HuH-7 (cell line): ENCODE data around the gene OTP.

Experiments used
- DNase-seq: peaks from one replicate; pipeline ENCODE4 v3.0.0; 2011; ENCODE audit warnings: low spot score

OTP gene

GRCh38 chr5:77637998-77638762 is at the start of gene OTP:
Gene OTP (minus strand): TSS chr5:77638713. CDS start chr5:77638549, 164 bp downstream.
- DNase-seq: no peak

DNA sequence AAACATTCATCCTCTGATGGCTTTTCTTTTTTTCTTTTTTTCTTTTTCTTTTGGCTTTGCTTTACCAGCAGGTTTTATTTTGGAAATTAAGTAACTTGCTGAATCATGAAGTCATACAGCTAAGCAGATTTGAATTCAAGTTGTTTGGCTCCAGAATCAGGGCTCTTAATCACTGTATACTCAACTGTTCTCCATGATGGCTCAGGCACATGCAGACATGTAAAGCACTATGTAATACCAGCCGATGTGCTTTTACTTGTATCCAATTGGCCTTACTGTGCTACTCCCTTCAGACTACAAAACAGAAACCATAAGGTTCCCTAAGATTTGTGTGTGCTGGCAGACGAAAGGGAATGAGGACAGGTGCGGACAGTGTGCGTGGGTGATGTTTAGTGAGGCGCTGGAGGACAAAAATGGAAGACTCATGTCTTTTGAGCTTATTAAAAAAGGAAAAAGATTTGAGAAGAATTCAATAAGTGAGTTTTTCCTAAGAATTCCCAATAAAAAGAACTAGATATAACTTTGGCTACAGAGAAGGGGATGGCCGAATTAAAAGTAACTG is 44.7 kb upstream of the OTP start:
- no peak for DNase-seq

DNA sequence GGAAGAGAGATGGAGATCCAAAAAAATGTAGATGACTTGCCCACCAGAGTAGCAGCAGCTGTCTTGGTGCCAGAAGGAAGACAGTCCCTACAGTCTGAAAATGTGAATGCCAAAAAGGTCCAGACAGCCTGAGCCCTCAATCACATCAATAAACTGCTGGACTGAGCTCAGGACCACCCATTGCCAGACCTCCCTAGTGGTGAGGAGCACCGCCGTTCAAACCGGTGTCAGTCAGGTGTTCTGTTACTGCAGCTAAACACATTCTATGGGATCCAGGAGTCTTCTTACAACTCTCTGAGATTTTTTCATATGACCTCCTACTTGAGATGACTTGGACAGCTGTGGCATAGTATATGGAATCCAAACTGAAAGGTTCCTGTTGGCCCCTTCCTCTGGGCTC is 32.0 kb upstream of the OTP start:
- no peak for DNase-seq

- no peak for DNase-seq
These were observed 31.2 kb upstream of the OTP start for GRCh38 chr5:77669677-77670076.

- DNase-seq: no peak
These were observed 24.8 kb upstream of the OTP start for GRCh38 chr5:77663090-77663863.

GRCh38 chr5:77662635-77663034 is 24.1 kb upstream of the OTP start:
- DNase-seq: no peak

DNA sequence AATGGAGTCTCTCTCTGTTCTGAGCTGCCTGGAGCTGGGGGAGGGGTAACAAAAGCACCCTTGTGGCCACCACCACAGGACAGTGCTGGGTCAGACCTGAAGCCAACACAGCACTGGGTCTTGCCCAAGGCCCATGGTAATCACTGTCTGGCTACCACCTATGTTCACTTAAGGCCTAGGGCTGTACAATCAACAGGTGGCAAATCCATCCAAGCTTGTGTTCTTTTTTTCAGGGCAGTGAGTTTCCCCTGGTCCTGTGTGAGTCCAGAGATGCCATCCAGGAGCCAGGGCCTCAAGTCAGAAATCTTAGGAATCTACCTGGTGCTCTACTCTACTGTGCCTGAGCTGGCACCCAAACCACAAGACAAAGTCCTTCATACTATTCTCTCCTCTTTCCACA is 20.1 kb upstream of the OTP start:
- no peak for DNase-seq

- no peak for DNase-seq
These were observed 12.8 kb upstream of the OTP start for GRCh38 chr5:77651343-77651742.

- DNase-seq: no peak
These were observed 12.2 kb upstream of the OTP start for GRCh38 chr5:77650686-77651085.

DNA sequence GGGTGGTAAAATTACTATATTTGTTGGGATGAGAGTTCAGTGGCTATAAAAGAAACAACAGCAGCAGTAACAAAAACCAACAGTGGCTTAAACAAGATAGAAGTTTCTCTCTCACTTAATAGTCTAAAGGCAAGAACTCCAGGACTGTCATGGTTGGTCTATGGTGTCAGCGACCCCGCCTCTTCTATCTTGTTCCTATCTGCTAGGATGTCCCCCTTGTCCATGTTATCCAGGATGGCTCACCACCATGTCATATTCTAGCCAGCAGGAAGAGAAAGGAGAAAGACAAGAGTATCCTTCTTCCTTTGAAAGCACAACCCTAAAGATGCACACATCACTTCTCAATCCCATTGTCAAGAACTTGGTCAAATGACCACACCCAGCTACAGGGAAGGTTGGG is 11.3 kb upstream of the OTP start:
- DNase-seq: no peak

GRCh38 chr5:77645995-77646639 is 7.6 kb upstream of the OTP start:
- DNase-seq: no peak

GRCh38 chr5:77645158-77645994 is 6.9 kb upstream of the OTP start:
- DNase-seq: peak; percentile 82

DNA sequence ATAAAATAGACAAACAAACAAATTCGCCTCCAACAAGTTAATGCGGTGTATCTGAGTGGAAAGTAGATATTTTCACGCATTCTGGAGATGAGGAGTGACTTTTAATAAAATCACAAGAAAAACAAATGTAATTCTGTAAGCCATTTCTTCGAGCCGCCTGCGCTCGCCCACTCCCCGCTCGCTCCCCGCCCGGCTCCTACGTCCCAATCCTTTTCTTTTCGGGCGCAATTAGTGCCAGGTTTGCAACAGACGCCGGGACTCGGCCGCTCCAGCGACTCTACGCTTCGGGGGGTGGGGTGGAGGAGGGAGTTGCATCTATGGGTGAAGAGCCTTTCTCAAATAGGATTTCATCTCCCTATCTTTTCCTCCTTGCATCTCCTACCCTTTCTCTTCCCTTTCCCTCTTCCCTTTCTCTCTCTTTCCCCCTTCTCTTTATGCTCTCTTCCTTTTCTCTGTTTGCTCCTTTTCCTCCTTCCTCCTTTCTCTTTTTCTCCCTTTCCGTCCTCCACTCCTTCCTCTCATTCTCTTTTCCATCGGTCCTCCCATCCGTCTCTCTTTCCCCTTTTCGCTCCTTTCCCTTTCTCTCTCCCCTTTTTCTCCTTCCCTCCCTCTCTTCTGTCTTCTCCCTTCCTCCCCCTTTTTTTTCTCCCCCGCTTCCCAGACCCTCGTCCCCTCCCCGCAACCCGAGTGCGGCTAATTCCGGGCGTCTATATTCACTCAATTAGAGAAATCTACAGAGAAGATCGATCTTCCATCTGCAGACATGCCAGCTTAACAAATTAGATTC is 6.1 kb upstream of the OTP start:
- DNase-seq: no peak

DNA sequence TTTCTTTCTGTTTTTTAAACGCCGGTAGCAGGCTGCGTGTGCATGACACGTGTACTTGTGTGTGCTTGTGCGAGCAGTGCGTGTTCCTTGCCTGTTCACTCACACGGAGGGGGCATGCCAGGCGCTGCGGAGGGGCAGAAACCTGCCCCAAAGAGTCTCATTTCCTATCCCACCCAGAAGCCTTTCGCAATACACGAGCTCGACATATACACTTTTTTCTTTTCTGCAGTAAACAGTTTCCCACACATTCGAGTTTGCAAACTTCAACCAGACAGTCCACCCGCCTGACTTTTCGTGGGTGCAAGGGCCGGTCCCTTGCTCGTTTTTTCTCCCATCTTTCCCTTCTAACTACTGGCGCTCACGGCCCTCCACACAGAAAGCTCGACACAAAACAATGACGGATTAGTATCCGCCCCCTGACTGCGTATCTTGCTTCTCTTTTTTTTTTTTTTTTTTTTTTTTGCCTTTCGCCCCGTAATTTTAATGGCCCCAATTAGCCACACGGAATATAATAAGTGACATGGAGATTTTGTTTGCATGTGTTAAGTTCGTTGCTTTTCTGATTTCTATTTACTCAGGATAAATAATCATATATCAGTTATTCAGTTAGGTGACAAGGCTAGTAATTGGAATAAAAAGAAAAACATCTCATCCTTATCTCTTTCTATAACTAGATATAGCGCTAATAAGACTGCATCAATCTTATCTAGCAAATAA is 5.3 kb upstream of the OTP start:
- DNase-seq: no peak

DNA sequence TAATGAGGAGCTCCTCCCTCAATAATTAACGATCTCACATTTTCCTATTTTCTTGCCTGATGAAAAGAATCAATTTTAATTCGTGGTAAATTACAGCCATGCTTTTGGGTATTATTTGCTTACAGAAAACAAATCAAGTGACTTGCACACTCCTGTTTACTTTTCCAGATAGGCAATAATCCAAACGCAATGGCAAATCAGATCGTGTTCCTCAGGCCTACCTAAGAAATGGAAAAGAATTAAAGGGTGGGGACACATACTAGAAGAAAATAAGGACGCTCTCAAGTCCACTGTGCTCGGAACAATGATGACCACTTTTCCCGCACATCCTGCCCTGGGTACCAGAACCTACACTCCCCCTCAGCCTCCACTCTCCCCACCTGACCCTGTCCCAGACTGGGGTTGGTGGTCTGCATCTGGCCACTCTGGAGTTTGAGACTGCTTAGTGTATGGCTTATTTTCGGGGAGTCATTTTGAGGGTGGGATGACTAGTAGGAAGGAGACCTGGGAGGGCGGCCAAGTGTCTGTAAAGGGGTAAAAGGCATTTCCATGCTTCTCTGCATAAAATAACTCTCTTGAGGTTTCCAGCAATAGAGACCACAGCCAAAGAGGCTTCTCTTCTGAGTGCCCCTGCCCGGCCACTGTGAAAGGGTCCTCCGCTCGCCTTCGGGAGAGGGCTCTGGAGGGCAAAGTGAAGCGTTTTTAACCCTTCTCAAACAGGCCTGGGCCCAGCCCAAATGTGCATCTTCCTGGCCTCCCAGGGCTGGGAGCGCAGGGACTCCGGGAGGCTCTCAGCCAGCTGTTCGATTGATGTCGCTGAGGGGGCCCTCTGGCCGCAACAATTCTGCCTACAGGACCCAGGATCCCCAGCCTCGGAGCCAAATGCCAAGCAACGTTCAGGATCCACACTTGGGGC is 4.5 kb upstream of the OTP start:
- DNase-seq: no peak

DNA sequence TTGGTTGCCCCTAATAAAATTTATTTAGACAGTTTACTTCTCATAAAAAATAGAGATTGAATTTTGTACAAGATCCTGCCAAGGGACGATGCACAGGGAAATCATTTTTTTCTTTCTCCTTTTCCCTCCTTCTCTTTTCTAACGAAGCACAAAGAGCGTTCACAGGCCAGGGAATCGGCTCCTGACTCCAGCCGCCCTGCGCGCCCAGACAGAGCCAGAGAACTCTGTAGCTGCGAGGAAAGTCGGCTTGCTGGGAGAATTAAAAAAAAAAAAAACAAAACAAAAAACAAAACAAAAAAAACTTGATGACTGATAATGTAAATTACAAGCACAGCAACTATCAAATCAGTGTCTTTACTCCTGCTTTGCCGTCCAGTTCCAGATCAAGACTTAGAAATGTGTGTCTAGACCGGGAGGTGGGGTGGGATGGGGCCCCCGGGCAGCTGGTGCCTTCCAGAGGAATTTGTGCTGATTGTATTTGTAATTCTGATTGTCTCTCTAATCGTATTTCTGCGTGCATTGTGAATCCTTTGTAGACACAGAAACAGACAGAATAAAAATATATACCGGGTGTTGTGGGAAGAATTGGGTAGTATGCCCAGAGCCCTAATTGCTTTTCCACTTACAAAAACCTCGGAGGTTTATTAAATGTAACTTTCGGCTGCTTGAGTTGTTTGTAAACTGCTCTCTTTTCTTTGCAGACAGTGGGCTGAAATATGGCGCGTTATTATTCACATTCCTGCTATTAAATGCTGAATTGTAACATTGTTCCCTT is 3.6 kb upstream of the OTP start:
- no peak for DNase-seq

GRCh38 chr5:77641397-77641943 is 3.0 kb upstream of the OTP start:
- DNase-seq: no peak
